Measurements from ENCODE around the gene CEACAM3.
A peak's percentile ranks its signal among the peaks of the same experiment; 100 is the strongest.

The CEACAM3 gene

GRCh38 chr19:41844601-41845000 lies 48.2 kb downstream of the CEACAM3 start, which contains the start of gene LYPD4:
Gene LYPD4, minus strand, starts transcription at chr19:41844683. Its CDS starts 5,398 bp downstream, at chr19:41839285.
- no peak for DNase-seq (ENCODE audit: low read depth in 2 of 2)

GRCh38 chr19:41845001-41845050 lies 48.4 kb downstream of the CEACAM3 start, which contains the start of gene DMRTC2:
Gene DMRTC2, plus strand, starts transcription at chr19:41845042. Its CDS starts 2,387 bp downstream, at chr19:41847429.
- DNase-seq (ENCODE audit: low read depth in 2 of 2), result no peak

- no peak for DNase-seq (ENCODE audit: low read depth in 2 of 2)
Measured at GRCh38 chr19:41845051-41845590, 48.7 kb downstream of the CEACAM3 start.

- DNase-seq (ENCODE audit: low read depth in 2 of 2), result no peak
Measured at GRCh38 chr19:41847351-41848105, 51.1 kb downstream of the CEACAM3 start.

GRCh38 chr19:41848666-41849065 lies 52.3 kb downstream of the CEACAM3 start:
- DNase-seq (ENCODE audit: low read depth in 2 of 2), result no peak

GRCh38 chr19:41849067-41849466 lies 52.7 kb downstream of the CEACAM3 start:
- no peak for DNase-seq (ENCODE audit: low read depth in 2 of 2)

GRCh38 chr19:41850381-41850780 lies 54.0 kb downstream of the CEACAM3 start:
- DNase-seq (ENCODE audit: low read depth in 2 of 2), result no peak

- no peak for DNase-seq (ENCODE audit: low read depth in 2 of 2)
Measured at GRCh38 chr19:41851456-41851855, 55.1 kb downstream of the CEACAM3 start.

- DNase-seq (ENCODE audit: low read depth in 2 of 2), result no peak
Measured at GRCh38 chr19:41853344-41853743, 57.0 kb downstream of the CEACAM3 start.

- DNase-seq (ENCODE audit: low read depth in 2 of 2), result no peak
Measured at GRCh38 chr19:41853768-41854167, 57.4 kb downstream of the CEACAM3 start.

- DNase-seq (ENCODE audit: low read depth in 2 of 2), result no peak
Measured at GRCh38 chr19:41859213-41859617, 62.8 kb downstream of the CEACAM3 start.

GRCh38 chr19:41859618-41860418 lies 63.4 kb downstream of the CEACAM3 start, which contains the start of gene RPS19:
Gene RPS19, plus strand, starts transcription at chr19:41860255. Its CDS starts 520 bp downstream, at chr19:41860775.
- DNase-seq (ENCODE audit: low read depth in 2 of 2), result peak; percentile 93 to 98

GRCh38 chr19:41860419-41861115 lies 64.2 kb downstream of the CEACAM3 start:
- DNase-seq (ENCODE audit: low read depth in 2 of 2), result no peak

Measured in stimulated activated CD8-positive, alpha-beta memory T cell treated with anti-CD3 and anti-CD28 coated beads, Interleukin-2, amount 100 ng/mL, for 48 hours (primary cell).